GM19025 (cell line): ENCODE results near the gene ITGAX.

Source experiments
- ATAC-seq: cut with Tn5 transposase; IDR thresholded peaks from one replicate; pipeline ENCODE4 v1.9.1; 2021; ENCODE audit warnings: mild to moderate bottlenecking, low read depth, moderate library complexity; ENCODE audit not compliant: unreplicated experiment

ITGAX gene

DNA sequence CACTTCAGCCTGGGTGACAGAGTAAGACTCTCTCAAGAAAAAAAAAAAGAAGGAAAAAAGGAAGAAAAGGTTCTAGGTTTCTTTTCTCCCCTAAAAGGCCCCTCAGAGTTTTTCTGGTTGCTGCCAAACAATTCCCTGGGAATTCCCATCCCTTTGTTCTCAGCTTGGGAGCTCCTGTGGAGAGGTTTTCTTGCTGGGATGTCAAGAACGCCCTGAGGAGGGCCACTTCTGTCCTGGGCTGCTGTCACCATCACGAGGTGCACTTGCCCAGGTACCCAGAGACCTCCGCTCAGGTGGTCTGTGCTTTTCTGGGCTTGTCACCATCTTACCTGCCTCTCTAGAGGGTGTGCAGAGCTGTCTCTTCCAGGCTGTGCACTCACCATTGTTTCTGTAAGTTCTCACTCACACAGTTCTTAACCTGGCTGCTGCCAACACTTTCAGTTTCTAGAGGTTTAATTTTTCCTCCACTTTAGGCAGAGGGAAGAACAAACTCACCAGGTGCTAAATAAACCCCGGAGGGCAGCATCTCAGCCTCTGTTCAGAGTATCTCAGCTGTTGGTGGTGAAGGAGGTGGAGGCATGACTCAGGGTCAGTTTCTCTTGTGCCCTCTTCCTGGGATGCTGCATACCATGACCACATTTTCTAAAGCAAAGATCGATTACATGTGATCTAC is 75.5 kb downstream of the ITGAX start:
- ATAC-seq, result no peak
